Measurements from ENCODE around the gene FAM83E. TPM values are rescaled to one million over a fixed set of nuclear protein-coding genes. Genes with fewer than 3 reads are reported as not detected.

Gene FAM83E
- total and polyA plus RNA-seq, 2 of the 8 experiments (the other 6 are each of a cell fraction or from before 2014, with no cell fraction given) = 1.8 to 5.3 TPM

- FAIRE-seq (no peak), DNase-seq (ENCODE audit: low read depth in 1 of 2, low spot score in 2 of 2) (no peak)
- Histone ChIP-seq H2BK15ac (ENCODE audit: low read length) (peak overlapping the region; percentile 2; the same call in 1 of the 2 replicates), H3K23me2 (ENCODE audit: low read depth, low read length) (peaks cover 14% of the 10 kb centered on the region), H2BK120ac (replicated peaks; ENCODE audit: low read depth, low read length) (no peak overlapping the region), H3K4ac (replicated peaks; ENCODE audit: insufficient read length, low read depth, low read length) (peak overlapping the region; percentile 48), H3K14ac (ENCODE audit: insufficient read length) (no peak overlapping the region), H2AFZ (ENCODE audit: low read length) (no peak overlapping the region), H4K5ac (ENCODE audit: insufficient read length, low read depth, low read length) (peak overlapping the region; percentile 57), H3K4me3 (ENCODE audit: extremely low read depth in 1 of 4, insufficient read depth in 2 of 4, low read depth in 3 of 4, low read length in 4 of 4) (peak overlapping the region; percentile 83 to 97 (median 94)), H2BK5ac (ENCODE audit: low read depth, low read length) (peak overlapping the region; percentile 87), H3K18ac (ENCODE audit: extremely low read depth, low read length) (peak overlapping the region; percentile 54; the same call in 1 of the 2 replicates), H3K9ac (replicated peaks in 1 of 4; ENCODE audit: extremely low read depth in 1 of 4, low read depth in 3 of 4, low read length in 3 of 4) (peak overlapping the region; percentile 14 to 69 (median 63)), H4K91ac (replicated peaks; ENCODE audit: insufficient read length, low read length) (peak overlapping the region; percentile 78), H3K56ac (replicated peaks; ENCODE audit: insufficient read length, low read depth, low read length) (peak overlapping the region; percentile 75), H3K36me3 (ENCODE audit: control insufficient read depth in 2 of 4, insufficient read depth in 4 of 4, low read length in 3 of 4) (peaks cover 17 to 32% (median 21%) of the 10 kb centered on the region in 4 experiments), H3K27me3 (replicated peaks in 1 of 4; ENCODE audit: control insufficient read depth in 3 of 4, extremely low read depth in 1 of 4, insufficient read depth in 3 of 4, low read length in 3 of 4) (no peaks in the 10 kb centered on the region), H2BK12ac (ENCODE audit: low read depth, low read length) (0 out of 2 replicates have a peak overlapping the region, but pooled peaks have one; percentile 32), H4K8ac (ENCODE audit: extremely low read depth, insufficient read depth, low read length) (peak overlapping the region; percentile 66; the same call in 1 of the 2 replicates), H3K23ac (ENCODE audit: insufficient read length) (no peak overlapping the region), H3K4me1 (replicated peaks in 1 of 4; ENCODE audit: control insufficient read depth in 3 of 4, insufficient read depth in 4 of 4, low read length in 3 of 4) (peaks cover 3 to 36% (median 27%) of the 10 kb centered on the region in 4 experiments), H3K9me3 (ENCODE audit: insufficient read depth in 2 of 2, low read depth in 1 of 2, low read length in 1 of 2) (no peaks in the 10 kb centered on the region), H2BK20ac (ENCODE audit: low read length) (no peak overlapping the region), H3K27ac (ENCODE audit: low read depth, low read length) (peak overlapping the region; percentile 87), H3K79me2 (ENCODE audit: control insufficient read depth in 1 of 2, insufficient read depth in 2 of 2, low read length in 2 of 2) (peaks cover 20 to 33% of the 10 kb centered on the region in 2 experiments), H2AK5ac (ENCODE audit: low read depth, low read length) (0 out of 2 replicates have a peak overlapping the region, but pooled peaks have one; percentile 7), H3K79me1 (ENCODE audit: low read depth, low read length) (peaks cover 4% of the 10 kb centered on the region; the same call in 1 of the 2 replicates), H3K4me2 (ENCODE audit: insufficient read depth in 1 of 2, low read depth in 2 of 2, low read length in 2 of 2) (peak overlapping the region; percentile 64 to 71), H4K20me1 (replicated peaks in 1 of 2; ENCODE audit: control insufficient read depth in 1 of 2, insufficient read depth in 2 of 2, low read length in 2 of 2) (peaks cover 25 to 30% of the 10 kb centered on the region in 2 experiments)
- WGBS, 2 experiments (ENCODE audit: extremely low coverage in 1 of 2, insufficient coverage in 1 of 2, insufficient read length in 1 of 2, insufficient replicate concordance in 2 of 2, low coverage in 1 of 2, low lambda C conversion rate in 2 of 2, missing lambda C conversion rate in 1 of 2) = 41% methylated on average over 5 of the region's 6 CpGs; no CpG with 5 or more reads in 1 of the 2 experiments
- ChIA-PET CTCF (ENCODE audit: partially characterized antibody) (interaction anchor here (0.6 to 3.4 kb wide), 5 partner anchors 10 to 374 kb away, joined by 3 to 16 read pairs (median 4); partner anchors contain the start of genes GYS1 and RUVBL2), POLR2A (ENCODE audit: partially characterized antibody) (interaction anchor here (0.6 to 30.9 kb wide), 21 partner anchors 3 to 1057 kb away, joined by 3 to 788 read pairs (median 4); partner anchors contain the start of genes CA11, DBP, FAM83E and PRMT1)
- TF ChIP-seq KDM1A (IDR thresholded peaks at IDR 0.05; ENCODE audit: borderline replicate concordance, low read length) (peak; percentile 99), E2F6 (IDR thresholded peaks at IDR 0.05) (no peak), PHF8 (conservative IDR thresholded peaks at IDR 0.05; ENCODE audit: low read depth, low read length) (peak; percentile 22; the same call in 1 of the 2 replicates), CHD1 (IDR thresholded peaks at IDR 0.05; ENCODE audit: low read depth, low read length) (no peak), YY1 (IDR thresholded peaks at IDR 0.05; ENCODE audit: low read depth, low read length) (0 out of 2 replicates have a peak, but pooled peaks have one; percentile 13)
These were observed 5.1 kb upstream of the FAM83E start for GRCh38 chr19:48619692-48620585.
